ENCODE data around the gene PNKD. TPM values are rescaled to one million over a fixed set of nuclear protein-coding genes. Genes with fewer than 3 reads are reported as not detected.

The PNKD gene
- total RNA-seq, 1 donor, result 17.4 TPM

- no peak for DNase-seq (ENCODE audit: low read depth)
- no peak for TF ChIP-seq CTCF (IDR thresholded peaks at IDR 0.05; ENCODE audit: insufficient read depth, low read length)
- H3K4me3 ChIP-seq (ENCODE audit: low read depth, low read length), result no peak overlapping the region
Observed at GRCh38 chr2:218273908-218274249, 3.6 kb downstream of the PNKD start.

- no peak for DNase-seq (ENCODE audit: low read depth)
- TF ChIP-seq CTCF (IDR thresholded peaks at IDR 0.05; ENCODE audit: insufficient read depth, low read length), result no peak
- no peak overlapping the region for H3K4me3 ChIP-seq (ENCODE audit: low read depth, low read length)
Observed at GRCh38 chr2:218274586-218274985, 4.3 kb downstream of the PNKD start.

GRCh38 chr2:218275371-218276072, 5.2 kb downstream of the PNKD start:
- no peak overlapping the region for H3K4me3 ChIP-seq (ENCODE audit: low read depth, low read length)
- no peak for DNase-seq (ENCODE audit: low read depth)
- no peak for TF ChIP-seq CTCF (IDR thresholded peaks at IDR 0.05; ENCODE audit: insufficient read depth, low read length)

GRCh38 chr2:218276986-218277755, 6.9 kb downstream of the PNKD start:
- TF ChIP-seq CTCF (IDR thresholded peaks at IDR 0.05; ENCODE audit: insufficient read depth, low read length), result no peak
- DNase-seq (ENCODE audit: low read depth), result no peak
- no peak overlapping the region for H3K4me3 ChIP-seq (ENCODE audit: low read depth, low read length)

GRCh38 chr2:218277921-218278320, 7.6 kb downstream of the PNKD start:
- TF ChIP-seq CTCF (IDR thresholded peaks at IDR 0.05; ENCODE audit: insufficient read depth, low read length), result no peak
- H3K4me3 ChIP-seq (ENCODE audit: low read depth, low read length), result no peak overlapping the region
- no peak for DNase-seq (ENCODE audit: low read depth)

- no peak overlapping the region for H3K4me3 ChIP-seq (ENCODE audit: low read depth, low read length)
- TF ChIP-seq CTCF (IDR thresholded peaks at IDR 0.05; ENCODE audit: insufficient read depth, low read length), result no peak
- no peak for DNase-seq (ENCODE audit: low read depth)
Observed at GRCh38 chr2:218278531-218279360, 8.4 kb downstream of the PNKD start.

All from fibroblast of the aortic adventitia (primary cell).